Measurements from ENCODE around the gene CAPN11.
"Not testable (repeated sequence)": the region's sequence is repeated elsewhere in the genome, so short reads cannot be mapped to it uniquely, and the experiment has no call there.

Gene CAPN11

GRCh38 chr6:44142835-44143234 lies 15.8 kb upstream of the CAPN11 start:
- no peak overlapping the region for H3K27ac ChIP-seq
- TF ChIP-seq, protein P1, sequence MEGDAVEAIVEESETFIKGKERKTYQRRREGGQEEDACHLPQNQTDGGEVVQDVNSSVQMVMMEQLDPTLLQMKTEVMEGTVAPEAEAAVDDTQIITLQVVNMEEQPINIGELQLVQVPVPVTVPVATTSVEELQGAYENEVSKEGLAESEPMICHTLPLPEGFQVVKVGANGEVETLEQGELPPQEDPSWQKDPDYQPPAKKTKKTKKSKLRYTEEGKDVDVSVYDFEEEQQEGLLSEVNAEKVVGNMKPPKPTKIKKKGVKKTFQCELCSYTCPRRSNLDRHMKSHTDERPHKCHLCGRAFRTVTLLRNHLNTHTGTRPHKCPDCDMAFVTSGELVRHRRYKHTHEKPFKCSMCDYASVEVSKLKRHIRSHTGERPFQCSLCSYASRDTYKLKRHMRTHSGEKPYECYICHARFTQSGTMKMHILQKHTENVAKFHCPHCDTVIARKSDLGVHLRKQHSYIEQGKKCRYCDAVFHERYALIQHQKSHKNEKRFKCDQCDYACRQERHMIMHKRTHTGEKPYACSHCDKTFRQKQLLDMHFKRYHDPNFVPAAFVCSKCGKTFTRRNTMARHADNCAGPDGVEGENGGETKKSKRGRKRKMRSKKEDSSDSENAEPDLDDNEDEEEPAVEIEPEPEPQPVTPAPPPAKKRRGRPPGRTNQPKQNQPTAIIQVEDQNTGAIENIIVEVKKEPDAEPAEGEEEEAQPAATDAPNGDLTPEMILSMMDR (conservative IDR thresholded peaks at IDR 0.05), result no peak

DNA sequence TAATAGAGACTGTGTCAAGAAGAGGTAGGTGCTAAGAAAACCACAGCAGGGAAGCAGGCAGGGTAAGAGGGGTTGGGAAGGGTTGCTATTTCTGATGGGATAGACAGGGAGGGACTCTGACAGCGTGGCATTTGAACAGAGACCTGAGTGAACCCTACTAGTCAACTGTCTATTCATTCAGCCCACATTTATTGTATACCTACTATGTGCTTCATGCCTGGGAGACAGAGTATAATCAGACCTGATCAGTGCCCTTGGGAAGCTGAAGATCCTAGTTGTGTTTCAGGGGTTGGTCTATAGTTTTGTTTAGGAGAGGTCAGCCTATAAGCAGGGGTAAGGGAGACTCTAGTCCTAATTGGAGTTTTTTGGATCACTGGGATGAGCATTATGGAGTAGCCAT lies 14.9 kb upstream of the CAPN11 start:
- H3K27ac ChIP-seq, result no peak overlapping the region
- TF ChIP-seq, protein P1 (conservative IDR thresholded peaks at IDR 0.05), result no peak

DNA sequence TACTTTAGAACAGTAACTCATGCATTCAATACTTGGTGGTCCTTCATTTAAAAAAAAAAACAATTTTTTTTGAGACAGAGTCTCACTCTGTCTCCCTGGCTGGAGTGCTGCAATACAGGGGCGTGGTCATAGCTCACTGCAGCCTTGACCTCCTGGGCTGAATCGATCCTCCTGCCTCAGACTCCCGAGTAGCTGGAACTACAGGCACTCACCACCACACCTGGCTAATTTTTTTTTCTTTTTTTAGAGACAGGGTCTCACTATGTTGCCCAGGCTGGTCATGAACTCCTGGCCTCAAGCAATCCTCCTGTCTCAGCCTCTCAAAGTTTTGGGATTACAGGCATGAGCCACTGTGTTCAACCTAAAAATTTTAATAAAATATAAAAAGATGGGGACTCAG lies 14.1 kb upstream of the CAPN11 start:
- H3K27ac ChIP-seq, result not testable (repeated sequence)

GRCh38 chr6:44145839-44146238 lies 12.8 kb upstream of the CAPN11 start:
- TF ChIP-seq, protein P1 (conservative IDR thresholded peaks at IDR 0.05), result no peak
- no peak overlapping the region for H3K27ac ChIP-seq

DNA sequence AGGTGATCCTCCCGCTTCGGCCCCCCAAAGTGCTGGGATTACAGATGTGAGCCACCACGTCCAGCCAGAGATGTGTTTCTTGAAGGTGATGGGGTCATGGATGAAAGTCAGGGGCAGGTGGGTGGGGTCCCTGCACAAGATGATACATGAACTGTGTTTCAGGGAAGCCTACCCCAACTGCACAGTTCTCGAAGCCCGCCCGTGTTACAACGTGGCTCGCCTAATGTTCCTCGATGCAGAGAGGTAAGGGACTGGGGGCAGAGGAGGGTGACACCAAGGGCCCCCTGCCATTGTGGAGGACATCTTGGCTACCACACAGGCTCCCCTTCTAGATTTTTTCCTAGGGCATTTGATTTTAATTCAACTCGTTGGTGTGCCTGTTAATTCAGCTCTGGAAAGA lies 11.9 kb upstream of the CAPN11 start:
- no peak overlapping the region for H3K27ac ChIP-seq
- TF ChIP-seq, protein P1 (conservative IDR thresholded peaks at IDR 0.05), result no peak

DNA sequence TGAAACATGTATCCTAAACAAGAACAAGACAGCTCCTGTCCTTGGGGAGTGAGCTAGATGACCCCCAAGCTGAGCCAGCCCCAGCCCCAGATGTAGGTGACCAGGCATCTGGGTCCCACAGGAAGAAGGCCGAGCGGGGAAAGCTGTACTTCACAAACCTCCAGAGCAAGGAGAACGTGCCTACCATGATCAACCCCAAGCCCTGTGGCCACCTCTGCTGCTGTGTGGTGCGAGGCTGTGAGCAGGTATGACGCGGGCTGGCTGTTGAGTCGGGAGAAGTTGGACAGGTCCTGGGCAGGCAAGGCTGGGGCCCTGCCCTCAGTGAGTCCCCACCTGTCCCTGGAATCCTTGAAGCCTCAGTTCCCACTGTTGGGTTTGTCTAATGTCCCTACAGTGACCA lies 11.4 kb upstream of the CAPN11 start:
- TF ChIP-seq, protein P1 (conservative IDR thresholded peaks at IDR 0.05), result no peak
- H3K27ac ChIP-seq, result no peak overlapping the region

DNA sequence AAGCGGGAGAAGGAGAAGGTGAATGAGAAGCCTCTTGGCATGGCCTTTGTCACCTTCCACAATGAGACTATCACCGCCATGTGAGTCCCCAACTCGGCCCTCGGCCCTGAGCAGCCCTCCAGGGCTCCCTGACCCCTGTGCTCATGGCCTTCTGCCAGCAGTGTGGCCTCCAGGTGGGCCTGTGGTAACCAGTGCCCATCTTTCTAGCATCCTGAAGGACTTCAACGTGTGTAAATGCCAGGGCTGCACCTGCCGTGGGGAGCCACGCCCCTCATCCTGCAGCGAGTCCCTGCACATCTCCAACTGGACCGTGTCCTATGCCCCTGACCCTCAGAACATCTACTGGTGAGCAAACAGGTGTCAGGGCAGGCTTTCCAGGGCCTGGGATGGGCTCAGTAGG lies 10.3 kb upstream of the CAPN11 start:
- no peak overlapping the region for H3K27ac ChIP-seq
- TF ChIP-seq, protein P1 (conservative IDR thresholded peaks at IDR 0.05), result no peak

DNA sequence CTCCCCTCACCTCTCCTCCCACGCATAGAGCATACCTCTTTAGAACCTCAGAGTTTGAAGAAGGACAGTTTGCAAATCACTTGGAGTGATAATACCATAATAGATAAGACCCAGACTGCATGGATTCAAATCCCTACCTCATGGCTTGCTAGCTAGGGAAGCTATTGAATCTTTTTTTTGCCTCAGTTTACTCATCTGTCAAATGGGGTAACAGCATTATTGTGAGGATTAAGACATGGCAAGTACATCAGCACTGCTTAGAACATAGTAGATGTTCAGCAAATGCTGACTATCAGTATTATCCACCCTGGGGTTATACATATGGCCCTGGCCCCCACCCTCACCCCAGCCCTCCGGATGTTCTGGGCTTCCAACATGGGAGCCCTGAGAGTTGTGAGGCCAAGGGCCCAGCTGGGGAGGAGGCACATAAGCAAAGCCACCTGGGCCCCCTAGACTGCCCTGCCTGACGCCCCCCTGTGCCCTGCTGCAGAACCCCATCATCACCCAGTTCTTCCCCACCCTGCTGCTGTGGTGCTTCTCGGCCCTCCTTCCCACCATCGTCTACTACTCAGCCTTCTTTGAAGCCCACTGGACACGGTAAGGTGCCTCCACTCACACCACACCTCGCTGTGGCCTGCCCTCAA lies 9.1 kb upstream of the CAPN11 start:
- TF ChIP-seq, protein P1 (conservative IDR thresholded peaks at IDR 0.05), result no peak
- no peak overlapping the region for H3K27ac ChIP-seq

All from VCaP (cell line).